ENCODE results near the gene AGBL1.
"Not testable (repeated sequence)": the region's sequence is repeated elsewhere in the genome, so short reads cannot be mapped to it uniquely, and the experiment has no call there.

AGBL1 gene

GRCh38 chr15:86399041-86399954, 319.6 kb downstream of the AGBL1 start:
- no peak for DNase-seq (ENCODE audit: low read depth in 3 of 3)

DNA sequence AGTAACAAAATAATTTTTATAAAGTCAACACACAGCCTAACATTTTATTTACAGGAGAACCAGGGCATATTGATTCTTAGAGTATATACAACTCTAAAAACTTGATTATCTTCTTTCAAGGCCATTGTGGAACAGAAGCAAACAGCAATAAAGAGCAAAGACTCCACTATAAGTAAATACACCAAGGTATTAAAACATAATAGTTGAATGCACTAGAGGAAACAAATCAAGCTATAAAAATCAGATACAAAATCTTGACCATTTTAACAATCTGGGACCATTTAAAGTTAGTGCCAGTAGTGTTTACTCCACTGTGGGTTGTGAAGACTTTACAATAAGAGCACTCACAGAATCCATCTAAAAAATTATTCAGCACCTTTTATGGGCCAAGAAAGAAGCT, 323.6 kb downstream of the AGBL1 start:
- DNase-seq (ENCODE audit: low read depth in 3 of 3), result no peak

DNA sequence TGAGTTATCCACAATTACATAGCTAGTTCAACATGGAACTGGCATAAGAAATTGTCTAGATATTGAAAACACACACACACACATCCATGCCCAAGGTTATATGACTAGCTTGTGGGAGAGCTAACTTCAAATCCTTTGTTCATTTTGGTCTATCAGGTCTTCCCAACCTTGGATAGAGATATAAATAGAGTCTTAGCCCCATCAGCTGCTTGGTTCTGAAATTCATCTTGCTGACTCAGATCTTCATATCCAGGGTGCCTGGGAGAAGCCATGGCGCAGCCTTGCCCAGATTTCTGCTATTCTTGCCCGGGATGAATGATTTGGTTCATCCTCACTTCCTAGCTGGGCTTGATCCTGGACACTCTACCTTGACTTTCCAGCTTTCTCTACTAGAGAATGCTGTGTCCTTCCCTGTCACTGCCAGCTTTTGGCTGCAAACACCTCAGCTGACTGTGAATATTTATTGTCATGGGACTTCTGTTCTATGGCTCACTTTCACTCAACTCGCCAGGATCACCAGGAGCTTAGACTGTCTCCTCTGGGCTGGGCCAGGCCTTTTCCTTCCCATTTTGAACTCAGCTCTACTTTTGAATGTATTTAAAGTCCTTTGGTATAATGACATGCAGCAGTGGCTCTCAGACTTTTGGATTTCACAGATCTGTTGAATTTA, 324.4 kb downstream of the AGBL1 start:
- no peak for DNase-seq (ENCODE audit: low read depth in 3 of 3)

- no peak for DNase-seq (ENCODE audit: low read depth in 3 of 3)
Observed at GRCh38 chr15:86408261-86408660, 328.6 kb downstream of the AGBL1 start.

DNA sequence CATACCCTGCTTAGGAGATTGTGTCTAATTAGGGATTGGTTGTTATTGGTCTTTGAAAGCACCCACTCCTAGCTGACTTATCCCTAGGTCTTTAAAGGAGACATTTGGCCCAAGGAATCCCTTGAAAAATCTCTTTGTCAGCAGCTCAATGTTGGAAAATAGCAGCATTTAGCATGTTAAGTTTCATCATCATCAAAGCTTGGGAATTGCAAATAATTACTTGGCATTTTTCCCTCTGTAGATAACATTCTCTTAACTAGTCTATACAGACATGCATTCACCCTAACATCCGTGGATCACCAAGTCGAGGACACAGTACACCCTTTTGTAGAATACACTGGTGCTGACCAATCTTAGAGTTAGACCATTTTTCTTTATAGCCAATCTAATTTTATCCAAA, 332.2 kb downstream of the AGBL1 start:
- DNase-seq (ENCODE audit: low read depth in 3 of 3), result no peak

DNA sequence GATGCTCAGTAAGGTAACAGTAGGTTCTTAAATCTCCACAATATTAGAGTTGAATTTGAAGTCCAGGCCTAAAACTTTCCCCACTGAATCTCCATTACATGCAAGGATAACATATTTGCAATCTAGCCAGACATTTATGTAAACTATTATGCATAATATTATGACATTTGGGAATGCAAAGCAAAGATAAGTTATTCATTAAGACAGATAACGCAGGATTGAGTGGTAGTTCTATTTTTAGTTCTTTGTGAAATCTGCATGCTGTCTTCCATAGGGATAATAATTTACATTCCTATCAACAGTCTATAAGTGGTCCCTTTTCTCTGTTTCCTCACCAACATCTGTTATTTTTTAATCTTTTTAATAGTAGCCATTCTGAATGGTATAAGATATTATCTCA, 333.5 kb downstream of the AGBL1 start:
- no peak for DNase-seq (ENCODE audit: low read depth in 3 of 3)

DNA sequence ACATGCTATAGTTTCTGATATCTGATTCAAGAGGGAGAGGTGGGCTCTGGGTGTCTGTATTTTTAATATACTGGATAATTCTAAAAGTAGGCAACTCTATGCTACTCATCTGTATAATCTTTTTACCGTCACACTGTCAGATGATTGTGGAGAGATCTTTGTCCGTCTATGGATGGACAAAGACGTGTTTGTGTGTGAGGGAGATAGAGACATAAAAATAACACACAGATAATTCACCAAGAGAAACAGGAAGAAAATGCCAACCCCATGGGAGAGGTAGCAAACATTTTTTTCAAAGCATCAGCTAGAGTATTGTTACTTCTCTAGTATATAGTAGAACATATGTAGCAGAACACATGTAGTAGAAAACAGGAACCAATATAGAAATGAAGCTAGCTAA, 346.1 kb downstream of the AGBL1 start:
- no peak for DNase-seq (ENCODE audit: low read depth in 3 of 3)

GRCh38 chr15:86432861-86433260, 353.2 kb downstream of the AGBL1 start:
- DNase-seq (ENCODE audit: low read depth in 3 of 3), result no peak

DNA sequence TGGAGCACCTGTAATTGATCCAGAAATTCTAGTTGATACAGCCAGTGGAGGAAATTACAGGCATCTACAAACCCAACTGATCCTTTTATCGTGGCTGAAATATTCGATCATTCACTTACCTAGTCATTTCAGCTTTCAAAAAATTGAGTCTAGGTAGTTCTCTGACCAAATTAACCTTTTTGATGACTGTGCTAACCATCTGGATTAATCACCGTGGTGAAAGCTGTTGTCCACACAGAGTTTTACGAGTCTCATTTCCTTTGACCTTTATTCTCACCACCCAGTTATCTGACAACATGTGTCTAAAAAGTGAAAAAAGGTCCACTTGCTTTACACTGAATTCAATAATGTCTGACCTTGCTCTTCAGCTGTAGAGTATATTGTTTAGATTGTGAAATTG, 354.3 kb downstream of the AGBL1 start:
- no peak for DNase-seq (ENCODE audit: low read depth in 3 of 3)

DNA sequence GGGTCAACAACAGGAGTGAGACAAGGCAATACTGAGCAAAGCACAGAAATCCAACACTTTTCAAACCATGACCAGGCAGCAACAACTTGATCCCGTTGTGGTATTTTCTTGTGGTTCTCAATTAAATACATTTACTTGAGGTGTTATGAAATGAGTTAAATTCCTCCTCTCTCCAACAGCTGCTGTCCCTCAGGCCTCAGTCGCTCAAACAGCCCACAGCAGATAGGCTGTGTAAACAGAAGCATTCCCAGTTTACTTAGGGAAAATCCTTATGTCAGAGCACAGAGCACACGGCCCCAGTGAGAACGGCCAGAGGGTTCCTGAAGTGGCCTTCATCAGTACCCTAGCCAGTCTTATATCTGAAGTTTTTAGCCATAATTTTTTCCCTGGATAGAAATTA, 359.9 kb downstream of the AGBL1 start:
- DNase-seq (ENCODE audit: low read depth in 3 of 3), result no peak

DNA sequence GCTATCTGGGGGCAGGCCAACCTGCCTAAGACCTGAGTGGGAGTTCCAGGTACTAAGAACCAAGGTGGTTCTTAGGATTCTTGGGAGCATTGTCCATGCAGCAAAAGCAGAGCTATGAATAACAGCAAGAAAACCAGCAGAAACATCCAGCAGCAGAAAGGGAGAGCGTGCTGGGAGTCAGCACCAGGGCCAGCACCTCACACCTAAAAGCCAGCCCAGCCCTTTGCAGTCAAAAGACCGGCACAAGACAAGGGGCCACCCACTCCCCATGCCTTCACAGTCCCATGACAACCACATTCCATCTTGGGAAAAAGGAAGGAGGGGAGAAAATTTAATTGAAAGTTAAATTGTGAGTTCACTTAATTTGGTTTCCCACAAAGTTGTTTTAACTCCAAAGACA, 364.9 kb downstream of the AGBL1 start:
- DNase-seq (ENCODE audit: low read depth in 3 of 3), result no peak

DNA sequence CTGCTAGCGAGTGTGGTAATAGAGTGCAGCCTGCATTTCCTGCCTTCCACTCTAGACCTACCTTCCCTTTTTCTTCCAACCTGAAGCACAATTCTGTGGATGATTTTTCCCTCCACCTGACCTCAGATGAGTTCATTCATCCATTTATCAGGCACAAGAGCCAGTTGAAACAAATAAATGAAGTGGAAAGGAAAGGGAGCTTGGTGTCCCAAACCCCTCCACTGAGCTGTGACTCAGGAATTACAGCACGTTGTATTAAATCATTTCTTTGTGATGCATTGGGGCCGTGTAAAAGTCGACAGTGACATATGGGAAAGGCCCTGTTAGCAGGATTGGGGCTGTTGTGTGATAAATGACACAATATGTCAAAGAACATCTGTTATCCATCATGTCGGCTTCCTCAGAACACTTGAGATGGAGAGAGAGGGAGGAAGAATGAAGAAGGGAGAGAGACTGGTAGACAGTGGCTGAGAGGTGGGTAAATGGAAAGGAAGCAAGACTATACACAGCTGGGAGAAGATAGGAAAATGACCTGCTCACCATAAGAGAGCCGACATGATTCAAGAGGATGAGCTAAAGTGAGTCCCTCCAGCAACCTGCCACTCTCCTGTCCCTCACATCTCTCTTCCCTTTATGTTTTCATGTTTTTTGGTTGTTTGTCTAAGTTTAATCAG, 366.0 kb downstream of the AGBL1 start:
- DNase-seq (ENCODE audit: low read depth in 3 of 3), result no peak

GRCh38 chr15:86446253-86446640, 366.6 kb downstream of the AGBL1 start:
- no peak for DNase-seq (ENCODE audit: low read depth in 3 of 3)

- DNase-seq (ENCODE audit: low read depth in 3 of 3), result not testable (repeated sequence)
Observed at GRCh38 chr15:86465470-86466039, 385.9 kb downstream of the AGBL1 start.

- no peak for DNase-seq (ENCODE audit: low read depth in 3 of 3)
Observed at GRCh38 chr15:86481720-86482119, 402.0 kb downstream of the AGBL1 start.

DNA sequence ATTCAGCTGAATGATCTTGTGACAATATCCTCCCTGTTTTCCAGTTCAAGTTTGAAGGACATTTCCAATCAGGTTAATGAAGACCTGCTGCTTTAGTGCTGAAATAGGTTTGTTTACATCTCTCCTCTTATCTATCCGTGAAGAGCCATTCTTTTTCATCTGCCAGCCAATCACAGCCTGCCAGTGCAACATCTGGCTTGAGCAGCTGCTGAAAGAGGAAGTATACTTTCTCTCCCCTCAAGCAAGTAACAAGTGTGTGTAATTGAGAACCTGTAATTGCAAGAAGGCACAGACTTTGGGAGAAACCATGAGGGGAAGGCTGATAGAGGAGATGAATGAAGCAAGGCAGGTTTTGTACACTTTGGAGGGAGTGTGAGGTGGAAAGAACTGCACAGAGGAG, 404.3 kb downstream of the AGBL1 start:
- DNase-seq (ENCODE audit: low read depth in 3 of 3), result no peak

- DNase-seq (ENCODE audit: low read depth in 3 of 3), result no peak
Observed at GRCh38 chr15:86488046-86488445, 408.4 kb downstream of the AGBL1 start.

GRCh38 chr15:86489981-86490380, 410.3 kb downstream of the AGBL1 start:
- DNase-seq (ENCODE audit: low read depth in 3 of 3), result no peak

- no peak for DNase-seq (ENCODE audit: low read depth in 3 of 3)
Observed at GRCh38 chr15:86491118-86491517, 411.4 kb downstream of the AGBL1 start.

GRCh38 chr15:86493884-86494283, 414.2 kb downstream of the AGBL1 start:
- no peak for DNase-seq (ENCODE audit: low read depth in 3 of 3)

GRCh38 chr15:86494475-86494874, 414.8 kb downstream of the AGBL1 start:
- no peak for DNase-seq (ENCODE audit: low read depth in 3 of 3)

- no peak for DNase-seq (ENCODE audit: low read depth in 3 of 3)
Observed at GRCh38 chr15:86502301-86502700, 422.6 kb downstream of the AGBL1 start.
